Limb (tissue), 2 donors: ENCODE results near the gene SHISA9.

Experiments used
- DNase-seq, 2 donors: peaks; one replicate each; pipeline ENCODE4 v3.0.0-alpha.2; 2016; ENCODE audit errors: extremely low spot score in 2 of 2

The SHISA9 gene

GRCh38 chr16:13254998-13255614 is 353.7 kb downstream of the SHISA9 start:
- no peak for DNase-seq

GRCh38 chr16:13262270-13263090 is 361.1 kb downstream of the SHISA9 start:
- DNase-seq: no peak

DNA sequence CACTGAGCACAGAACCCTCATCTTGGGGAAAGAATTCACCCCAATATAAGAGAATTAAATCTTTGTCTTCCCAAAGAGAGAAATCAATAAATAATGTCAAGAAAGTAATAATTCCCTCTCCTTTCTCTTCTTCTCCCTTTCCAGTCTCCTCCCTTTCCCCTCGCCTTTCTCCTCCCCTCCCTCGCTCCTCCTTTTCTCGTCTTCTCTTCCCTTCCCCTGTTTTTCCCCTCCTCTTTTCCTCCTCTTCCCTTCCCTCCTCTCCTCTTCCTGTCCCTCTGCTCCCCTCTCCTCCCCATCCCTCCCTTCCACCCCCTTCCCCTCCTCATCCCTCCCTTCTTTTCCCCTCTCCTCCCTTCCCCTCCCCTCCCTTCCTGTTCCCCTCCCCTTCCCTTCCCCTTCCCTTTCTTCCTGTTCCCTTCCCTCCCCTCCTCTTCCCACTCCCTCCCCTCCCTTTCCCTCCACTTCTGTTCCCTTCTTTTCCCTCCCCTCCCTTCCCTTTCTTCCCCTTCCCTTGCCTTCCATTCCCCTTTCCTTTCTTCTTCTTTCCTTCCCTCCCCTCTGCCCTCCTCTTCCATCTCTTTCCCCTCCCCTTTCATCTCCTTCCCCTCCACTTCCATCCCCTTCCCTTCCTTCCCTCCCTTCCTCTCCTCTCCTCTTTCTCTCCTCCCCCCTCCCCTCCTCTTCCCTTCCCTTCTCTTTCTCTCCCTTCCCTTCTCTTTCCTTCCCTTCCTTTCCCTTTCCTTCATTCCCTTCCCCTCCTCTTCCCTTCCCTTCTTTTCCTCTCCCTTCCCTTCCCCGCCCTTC is 363.6 kb downstream of the SHISA9 start:
- no peak for DNase-seq

GRCh38 chr16:13269359-13269758 is 368.0 kb downstream of the SHISA9 start:
- no peak for DNase-seq

GRCh38 chr16:13269905-13270528 is 368.6 kb downstream of the SHISA9 start:
- DNase-seq: no peak

DNA sequence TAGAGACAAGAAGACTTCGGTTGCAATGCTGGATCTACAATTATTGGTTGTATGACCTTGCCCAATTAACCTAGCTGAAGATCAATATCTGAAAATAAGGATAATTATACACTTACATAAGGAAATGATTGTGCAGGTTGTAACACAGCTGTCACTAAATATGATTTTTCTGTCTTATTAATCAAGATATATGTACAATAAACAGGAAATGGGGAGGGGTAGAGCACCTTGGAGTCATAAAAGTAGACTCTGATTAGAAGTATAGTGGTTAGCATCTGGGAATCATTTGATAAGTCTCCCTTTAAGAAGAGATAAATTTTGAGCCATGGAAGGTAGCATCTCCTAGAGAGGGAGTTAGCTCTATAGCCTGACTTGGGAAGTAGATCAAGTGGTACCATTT is 369.2 kb downstream of the SHISA9 start:
- no peak for DNase-seq

GRCh38 chr16:13289515-13289914 is 388.1 kb downstream of the SHISA9 start:
- no peak for DNase-seq
